Upper lobe of right lung (tissue), 1 donor: ENCODE data around the gene CA10. TPM values are rescaled to one million over a fixed set of nuclear protein-coding genes. Genes with fewer than 3 reads are reported as not detected.

Experiments
- ATAC-seq: fragments of 200-7000 bp; cut with Tn5 transposase; one replicate; pipeline ENCODE4 v1.9.1; 2020; ENCODE audit warnings: mild to moderate bottlenecking, moderate library complexity
- DNase-seq: peaks from one replicate; pipeline ENCODE4 v3.0.0-alpha.2; 2020
- H3K27ac ChIP-seq: fragments of 200-600 bp; one replicate; pipeline ENCODE4 v1.8.0; 2022
- H3K27me3 ChIP-seq: fragments of 200-600 bp; one replicate; pipeline ENCODE4 v1.8.0; 2022; ENCODE audit warnings: mild to moderate bottlenecking
- H3K36me3 ChIP-seq: fragments of 200-600 bp; one replicate; pipeline ENCODE4 v1.8.0; 2022
- H3K4me1 ChIP-seq: fragments of 200-600 bp; one replicate; pipeline ENCODE4 v1.8.0; 2022
- H3K4me3 ChIP-seq: fragments of 200-600 bp; one replicate; pipeline ENCODE4 v1.8.0; 2022; ENCODE audit warnings: mild to moderate bottlenecking
- H3K9me3 ChIP-seq: fragments of 200-600 bp; one replicate; pipeline ENCODE4 v1.8.0; 2022
- CTCF ChIP-seq: fragments of 200-600 bp; IDR thresholded peaks from one replicate; pipeline ENCODE4 v1.8.0; 2022; ENCODE audit warnings: antibody characterized with exemption
- intact Hi-C: fragments of 100-400 bp; cut with DNase I; formaldehyde crosslinking; loops from one replicate; pipeline ENCODE4 v1.11.0; 2022
- total RNA-seq: library from RNA; stranded (reverse); fragmentation: NEBNext Ultra II Directional; extraction: Animal tissue kit (Norgen Biotek cat#: 25700); gene quantifications from one replicate; pipeline ENCODE4 v1.2.1, GENCODE V29; 2021
- donor health status: DM: no; HTN: yes; CAD: no; lungs with severe emphysema.

The CA10 gene
- total RNA-seq, 1 donor from 2014 or later, result not detected

GRCh38 chr17:51799981-51800380 is 358.5 kb downstream of the CA10 start:
- Histone ChIP-seq H3K36me3 (no peaks in the 10 kb centered on the region), H3K27ac (no peak overlapping the region), H3K4me1 (no peaks in the 10 kb centered on the region), H3K9me3 (no peaks in the 10 kb centered on the region), H3K4me3 (no peak overlapping the region), H3K27me3 (no peaks in the 10 kb centered on the region)
- intact Hi-C loops, result no loop called here
- DNase-seq (no peak), ATAC-seq (no peak)
- no peak for TF ChIP-seq CTCF

- H3K4me1 ChIP-seq, result no peaks in the 10 kb centered on the region
- no peak for TF ChIP-seq CTCF
- no peaks in the 10 kb centered on the region for H3K9me3 ChIP-seq
- ATAC-seq (no peak), DNase-seq (no peak)
- no peaks in the 10 kb centered on the region for H3K36me3 ChIP-seq
- intact Hi-C loops, result no loop called here
- H3K27me3 ChIP-seq, result no peaks in the 10 kb centered on the region
- H3K4me3 ChIP-seq, result no peak overlapping the region
- H3K27ac ChIP-seq, result no peak overlapping the region
These were observed 359.3 kb downstream of the CA10 start for GRCh38 chr17:51799240-51799639.

- Histone ChIP-seq H3K27ac (no peak overlapping the region), H3K36me3 (no peaks in the 10 kb centered on the region), H3K27me3 (no peaks in the 10 kb centered on the region), H3K4me3 (no peak overlapping the region), H3K4me1 (no peaks in the 10 kb centered on the region), H3K9me3 (no peaks in the 10 kb centered on the region)
- ATAC-seq, result no peak
- DNase-seq, result no peak
- intact Hi-C loops, result no loop called here
- TF ChIP-seq CTCF, result no peak
These were observed 361.4 kb downstream of the CA10 start for GRCh38 chr17:51797150-51797549.

- Histone ChIP-seq H3K4me3 (no peak overlapping the region), H3K36me3 (no peaks in the 10 kb centered on the region), H3K9me3 (no peaks in the 10 kb centered on the region), H3K27ac (no peak overlapping the region), H3K27me3 (peaks cover 5% of the 10 kb centered on the region), H3K4me1 (no peaks in the 10 kb centered on the region)
- intact Hi-C loops, result no loop called here
- no peak for ATAC-seq
- TF ChIP-seq CTCF, result no peak
- no peak for DNase-seq
These were observed 362.5 kb downstream of the CA10 start for GRCh38 chr17:51796026-51796425.

- no peak for ATAC-seq
- H3K4me1 ChIP-seq, result no peaks in the 10 kb centered on the region
These were observed 363.1 kb downstream of the CA10 start for GRCh38 chr17:51795401-51795800.

More at GRCh38 chr17:51795401-51795800, 363.1 kb downstream of the CA10 start:
- no peak for DNase-seq
- no peaks in the 10 kb centered on the region for H3K9me3 ChIP-seq
- H3K36me3 ChIP-seq, result no peaks in the 10 kb centered on the region
- no peak overlapping the region for H3K4me3 ChIP-seq
- peaks cover 7% of the 10 kb centered on the region for H3K27me3 ChIP-seq
- TF ChIP-seq CTCF, result no peak
- no peak overlapping the region for H3K27ac ChIP-seq
- intact Hi-C loops, result no loop called here
